ENCODE measurements around the gene SNRPD2. TPM values are rescaled to one million over a fixed set of nuclear protein-coding genes. Genes with fewer than 3 reads are reported as not detected.

SNRPD2 gene
- polyA plus RNA-seq, 2 of the 4 experiments (the other 2 are of a cell fraction), result 811 to 1,002 TPM

- Histone ChIP-seq H3K27ac (peak overlapping the region; percentile 60 to 76), H3K4me2 (peak overlapping the region; percentile 89), H3K9me3 (no peaks in the 10 kb centered on the region), H3K4me3 (peak overlapping the region; percentile 39), H3K4me1 (peaks cover 27% of the 10 kb centered on the region)
- WGBS (ENCODE audit: missing lambda C conversion rate), result 27% methylated on average over 38 of the region's 42 CpGs
- ATAC-seq (peak; percentile 33 to 72), FAIRE-seq (no peak), DNase-seq (ENCODE audit: low read depth in 1 of 2, low spot score in 1 of 2) (peak; percentile 97)
- POLR2A ChIA-PET, result interaction anchor here (0.8 to 1.0 kb wide), 4 partner anchors 21 to 94 kb away, joined by 3 to 9 read pairs (median 4); partner anchors contain the start of genes QPCTL and SNRPD2
- CTCF ChIA-PET, result interaction anchor here (0.6 to 9.3 kb wide), 9 partner anchors 10 to 471 kb away, joined by 3 to 90 read pairs (median 6); partner anchors contain the start of genes QPCTL and SNRPD2
- TF ChIP-seq ELK1 (IDR thresholded peaks at IDR 0.05; ENCODE audit: low read depth, low read length) (no peak), CBX8 (IDR thresholded peaks at IDR 0.05) (no peak), SMC3 (IDR thresholded peaks at IDR 0.05) (no peak), CEBPB (IDR thresholded peaks at IDR 0.05) (no peak), RNF2 (IDR thresholded peaks at IDR 0.05; ENCODE audit: borderline replicate concordance, low read depth) (no peak), KDM5A (IDR thresholded peaks at IDR 0.05) (no peak), FOXS1 (CRISPR knock-in tag; IDR thresholded peaks at IDR 0.05) (no peak), CHD2 (IDR thresholded peaks at IDR 0.05; ENCODE audit: low read length, partially characterized antibody) (no peak), MYC (IDR thresholded peaks at IDR 0.05; ENCODE audit: borderline replicate concordance, low read length) (no peak), ESRRA (IDR thresholded peaks at IDR 0.05; ENCODE audit: borderline replicate concordance, low read length) (no peak), CBX2 (IDR thresholded peaks at IDR 0.05; ENCODE audit: borderline replicate concordance, low read depth) (no peak), HOXB13 (CRISPR knock-in tag; IDR thresholded peaks at IDR 0.05; ENCODE audit: low read depth) (no peak), HDAC2 (IDR thresholded peaks at IDR 0.05) (no peak), ZFP36 (IDR thresholded peaks at IDR 0.05; ENCODE audit: borderline replicate concordance, partially characterized antibody) (no peak), RAD21 (conservative IDR thresholded peaks at IDR 0.05 in 1 of 2, IDR thresholded peaks at IDR 0.05 in 1 of 2) (no peak), RCOR1 (IDR thresholded peaks at IDR 0.05; ENCODE audit: low read depth, low read length) (no peak), HES2 (IDR thresholded peaks at IDR 0.05) (no peak)
Observed at GRCh38 chr19:45670670-45671453, 20.9 kb downstream of the SNRPD2 start.

GRCh38 chr19:45668342-45668871, 23.3 kb downstream of the SNRPD2 start:
- WGBS (ENCODE audit: missing lambda C conversion rate), result 3% methylated on average over 19 of the region's 19 CpGs
- CTCF ChIA-PET, result interaction anchor here (0.6 to 9.3 kb wide), 8 partner anchors 10 to 229 kb away, joined by 3 to 90 read pairs (median 8); partner anchors contain the start of gene EML2
- POLR2A ChIA-PET, result interaction anchor here (0.8 to 1.7 kb wide), 2 partner anchors 9 to 24 kb away, joined by 6 read pairs; partner anchors contain the start of genes QPCTL and SNRPD2
- TF ChIP-seq MAZ (IDR thresholded peaks at IDR 0.05; ENCODE audit: borderline replicate concordance, low read depth, low read length), result no peak
- TF ChIP-seq JUN (IDR thresholded peaks at IDR 0.05), result no peak
- TF ChIP-seq MAX (IDR thresholded peaks at IDR 0.05), result no peak
- TF ChIP-seq KDM5A (IDR thresholded peaks at IDR 0.05), result no peak
- no peak for TF ChIP-seq FOXS1 (CRISPR knock-in tag; IDR thresholded peaks at IDR 0.05)
- no peak for TF ChIP-seq ZC3H11A (IDR thresholded peaks at IDR 0.05)
- no peak; the same call in 2 of the 3 replicates for TF ChIP-seq CTCF (IDR thresholded peaks at IDR 0.05)
- no peak for TF ChIP-seq BCL3 (IDR thresholded peaks at IDR 0.05)
- no peak for TF ChIP-seq HEYL (CRISPR knock-in tag; IDR thresholded peaks at IDR 0.05)
- TF ChIP-seq RCOR1 (IDR thresholded peaks at IDR 0.05; ENCODE audit: low read depth, low read length), result no peak
- no peak for TF ChIP-seq FOSB (CRISPR knock-in tag; IDR thresholded peaks at IDR 0.05)
- no peak for TF ChIP-seq USF2 (IDR thresholded peaks at IDR 0.05)

More at GRCh38 chr19:45668342-45668871, 23.3 kb downstream of the SNRPD2 start:
- peak overlapping the region; percentile 100 for H3K4me2 ChIP-seq
- H3K9me3 ChIP-seq, result no peaks in the 10 kb centered on the region
- peaks cover 27% of the 10 kb centered on the region for H3K4me1 ChIP-seq
- H3K27ac ChIP-seq, result peak overlapping the region; percentile 65 to 81
- H3K4me3 ChIP-seq, result peak overlapping the region; percentile 46
- peak; percentile 4 to 11 for ATAC-seq
- DNase-seq (ENCODE audit: low read depth in 1 of 2, low spot score in 1 of 2), result no peak
- no peak for FAIRE-seq

Data from A549 (cell line).